Germinal center (tissue), 1 donor: Measurements from ENCODE around the gene NKG7.
A peak's percentile ranks its signal among the peaks of the same experiment; 100 is the strongest.

Source experiments
- DNase-seq: peaks from one replicate; pipeline ENCODE4 v3.0.0; 2012; ENCODE audit warnings: mixed read lengths, low spot score

NKG7 gene

GRCh38 chr19:51391073-51391611 lies 18.7 kb upstream of the NKG7 start:
- DNase-seq = no peak

- no peak for DNase-seq
Measured at GRCh38 chr19:51389143-51389542, 16.7 kb upstream of the NKG7 start.

- no peak for DNase-seq
Measured at GRCh38 chr19:51387924-51388389, 15.5 kb upstream of the NKG7 start, which contains the start of gene LIM2. Gene LIM2, minus strand, starts transcription at chr19:51387974. Its CDS starts 531 bp downstream, at chr19:51387443.

- no peak for DNase-seq
Measured at GRCh38 chr19:51386882-51387520, 14.5 kb upstream of the NKG7 start.

- no peak for DNase-seq
Measured at GRCh38 chr19:51382004-51382403, 9.6 kb upstream of the NKG7 start.

GRCh38 chr19:51380379-51380778 lies 7.9 kb upstream of the NKG7 start:
- no peak for DNase-seq

- DNase-seq = no peak
Measured at GRCh38 chr19:51377422-51377821, 5.0 kb upstream of the NKG7 start.

- DNase-seq = no peak
Measured at GRCh38 chr19:51375504-51376221, 3.2 kb upstream of the NKG7 start.

- DNase-seq = no peak
Measured at GRCh38 chr19:51372021-51372648, 319 bp downstream of the NKG7 start.

GRCh38 chr19:51371186-51371690 lies 1.2 kb downstream of the NKG7 start:
- DNase-seq = no peak

- DNase-seq = no peak
Measured at GRCh38 chr19:51370230-51370629, 2.2 kb downstream of the NKG7 start.

- DNase-seq = no peak
Measured at GRCh38 chr19:51368366-51369282, 3.8 kb downstream of the NKG7 start, which contains the start of gene CLDND2. Gene CLDND2, minus strand, starts transcription at chr19:51369003. Its CDS starts 426 bp downstream, at chr19:51368577.

GRCh38 chr19:51367565-51368365 lies 4.7 kb downstream of the NKG7 start:
- peak; percentile 98 for DNase-seq

GRCh38 chr19:51367255-51367564 lies 5.2 kb downstream of the NKG7 start:
- peak; percentile 44 for DNase-seq

- peak; percentile 95 for DNase-seq
Measured at GRCh38 chr19:51366389-51367254, 5.8 kb downstream of the NKG7 start.

- no peak for DNase-seq
Measured at GRCh38 chr19:51365965-51366388, 6.5 kb downstream of the NKG7 start, which contains the start of gene ETFB. Gene ETFB, minus strand, starts transcription at chr19:51366388. Its CDS starts 62 bp downstream, at chr19:51366326.

GRCh38 chr19:51365211-51365964 lies 7.1 kb downstream of the NKG7 start:
- DNase-seq = no peak

GRCh38 chr19:51364200-51365106 lies 8.0 kb downstream of the NKG7 start:
- no peak for DNase-seq
